ENCODE results near the gene NPSR1.
"Not testable (repeated sequence)": the region's sequence is repeated elsewhere in the genome, so short reads cannot be mapped to it uniquely, and the experiment has no call there.

NPSR1 gene

DNA sequence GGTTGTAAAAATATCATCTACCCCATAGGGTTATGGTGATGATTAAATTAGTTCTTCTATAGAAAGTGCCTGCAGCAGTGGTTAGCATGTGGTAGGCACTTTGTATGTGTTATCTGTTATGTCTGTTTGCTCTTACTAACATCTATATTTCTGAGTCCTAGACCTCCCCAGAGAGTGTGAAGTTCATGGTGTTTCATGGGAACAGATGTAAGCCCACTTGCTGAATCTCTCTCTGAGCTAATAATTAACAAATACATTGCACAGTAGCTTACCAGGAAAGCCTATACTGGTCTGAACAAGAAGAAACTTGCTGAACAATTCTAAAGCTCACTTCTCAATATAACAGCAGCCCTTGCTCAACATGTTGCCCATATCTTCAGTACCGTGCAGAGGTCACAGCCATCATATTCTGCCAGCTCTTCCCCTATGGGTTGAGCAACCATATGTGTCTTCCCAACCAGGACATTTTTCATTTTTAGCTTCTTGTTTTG is 100.1 kb downstream of the NPSR1 start:
- DNase-seq, result no peak
- no peak for ATAC-seq

DNA sequence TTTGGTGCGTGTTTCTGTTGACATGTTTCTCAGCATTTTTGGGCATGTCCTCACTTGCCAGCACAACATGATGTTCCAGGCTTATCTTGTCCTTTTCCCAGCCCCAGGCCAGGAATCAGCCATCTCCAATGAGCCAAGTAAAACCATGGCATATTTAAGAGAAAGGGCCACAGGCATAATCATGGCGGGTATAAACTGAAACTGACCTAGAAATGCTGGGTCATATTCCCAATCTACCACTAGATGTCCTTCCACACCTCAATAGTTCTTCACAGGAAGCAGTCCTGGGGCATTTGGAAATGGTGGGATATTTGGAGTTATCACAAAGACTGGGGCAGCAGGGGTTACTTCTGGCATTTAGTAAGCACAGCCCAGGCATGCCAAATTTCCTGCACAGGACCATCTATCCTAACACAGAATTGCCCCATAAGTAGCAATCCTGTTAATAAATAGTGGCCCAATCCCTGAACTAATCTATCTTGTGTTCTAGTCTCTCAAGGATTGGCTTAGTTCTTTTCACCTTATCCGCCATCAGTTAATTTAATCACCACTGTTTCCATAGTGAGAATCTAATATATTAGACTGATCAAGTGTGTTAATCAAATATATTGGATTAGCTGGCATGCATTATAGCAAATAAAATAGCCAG is 101.6 kb downstream of the NPSR1 start:
- ATAC-seq, result no peak
- DNase-seq, result no peak

DNA sequence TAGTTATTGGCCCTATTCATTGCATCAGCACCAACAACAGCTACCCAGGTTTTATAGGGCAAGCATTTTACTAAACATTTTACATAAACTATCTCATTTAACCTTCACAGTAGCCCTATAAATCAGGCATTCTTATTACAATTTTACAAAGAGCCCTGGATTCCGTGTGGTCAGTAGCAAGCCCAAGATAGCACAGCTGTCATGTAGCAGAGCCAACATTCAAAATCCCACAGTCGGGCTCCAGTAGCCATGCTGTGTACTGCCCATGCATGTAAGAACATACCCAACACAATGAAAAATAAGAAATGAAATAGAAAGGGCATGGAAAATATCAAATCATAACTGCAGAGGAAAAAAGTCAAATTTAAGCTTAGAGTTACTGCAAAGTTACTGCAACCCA is 102.3 kb downstream of the NPSR1 start:
- no peak for ATAC-seq
- DNase-seq, result no peak

DNA sequence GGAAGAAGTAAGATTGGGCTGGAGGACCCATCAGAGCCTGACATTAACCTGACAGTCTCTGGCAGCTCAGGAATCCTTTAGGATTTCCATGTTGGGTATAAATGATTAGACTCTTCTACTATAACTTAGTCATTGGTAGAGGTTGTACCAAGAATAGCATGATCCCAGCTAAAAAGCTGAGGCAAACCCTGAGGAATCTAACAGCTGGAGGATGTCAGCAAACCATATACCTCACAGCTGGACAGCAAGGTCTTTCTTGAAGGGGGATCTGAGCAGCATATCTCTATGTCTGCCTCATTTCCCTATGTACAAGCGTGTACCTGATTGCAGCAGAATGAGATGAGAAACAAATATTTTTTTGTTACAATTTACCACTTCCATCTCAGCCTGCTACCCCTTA is 103.2 kb downstream of the NPSR1 start:
- DNase-seq (no peak), ATAC-seq (no peak)

DNA sequence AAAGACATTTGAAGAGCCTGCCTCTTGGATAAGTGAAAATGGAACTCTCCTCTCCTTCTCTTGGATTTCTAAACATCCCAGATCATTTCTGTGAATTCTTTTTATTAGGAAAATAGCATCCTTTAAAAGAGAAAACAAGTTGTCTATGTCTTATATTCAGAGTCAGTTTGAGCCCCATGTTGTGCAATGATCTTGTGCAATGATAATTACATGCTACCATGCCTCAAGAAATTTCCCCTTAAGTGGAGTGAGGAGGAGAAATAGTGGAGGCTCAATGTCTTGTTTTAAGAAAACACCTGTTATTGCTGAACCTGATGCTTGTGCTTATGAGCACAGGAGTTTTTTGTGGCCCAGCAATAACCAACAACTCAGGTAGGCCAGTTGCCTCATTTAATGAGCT is 103.6 kb downstream of the NPSR1 start:
- no peak for ATAC-seq

DNA sequence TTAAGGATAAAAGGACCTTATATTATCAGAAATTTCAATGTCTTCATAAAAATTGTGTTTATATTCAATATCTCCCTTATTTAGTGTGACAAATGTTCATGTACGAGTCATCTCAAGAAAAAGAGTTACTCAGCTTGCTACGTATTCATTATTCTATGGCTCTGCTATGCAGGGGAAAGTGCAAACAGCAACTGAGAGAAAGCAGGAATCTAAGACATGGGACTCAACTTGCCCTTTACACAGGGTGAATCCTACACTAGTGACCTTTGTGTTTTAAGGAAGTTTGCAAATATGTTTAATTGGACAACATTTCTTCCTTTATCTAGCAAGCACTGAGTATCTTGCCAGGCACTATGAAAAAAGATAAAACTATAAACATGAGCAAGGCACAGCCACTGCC is 104.7 kb downstream of the NPSR1 start:
- DNase-seq (no peak), ATAC-seq (no peak)

More for the DNA sequence above, 103.6 kb downstream of the NPSR1 start:
- DNase-seq, result no peak

DNA sequence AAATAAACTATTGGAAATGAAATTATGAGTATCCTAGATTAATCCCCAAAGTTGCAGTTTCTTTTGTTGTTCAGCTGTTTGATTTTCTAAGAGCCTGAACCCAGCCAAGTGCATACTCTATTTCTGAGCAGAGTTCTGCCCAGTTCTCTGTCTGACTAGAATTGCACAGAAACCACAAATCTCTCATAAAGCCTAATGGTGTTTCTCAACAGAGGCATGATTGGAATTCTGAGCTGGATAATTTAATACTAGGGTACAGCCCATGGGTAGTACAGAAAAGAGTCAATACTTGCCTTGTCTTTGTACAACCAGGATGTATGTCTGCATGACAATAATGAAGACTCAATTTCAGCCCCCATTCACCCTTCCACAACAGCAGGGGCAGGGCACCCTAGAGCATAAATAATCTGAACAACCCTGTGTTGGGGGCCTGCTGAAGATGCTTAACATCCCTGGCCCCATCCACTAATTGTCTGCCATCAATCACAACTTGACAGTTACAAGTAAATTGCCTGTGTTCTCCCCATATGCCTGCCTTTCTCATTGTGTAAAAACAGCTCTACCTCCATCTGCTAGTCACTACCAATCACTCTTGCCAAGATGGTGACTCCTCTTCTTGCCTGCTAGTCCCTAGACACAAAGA is 114.4 kb downstream of the NPSR1 start:
- no peak for ATAC-seq

DNA sequence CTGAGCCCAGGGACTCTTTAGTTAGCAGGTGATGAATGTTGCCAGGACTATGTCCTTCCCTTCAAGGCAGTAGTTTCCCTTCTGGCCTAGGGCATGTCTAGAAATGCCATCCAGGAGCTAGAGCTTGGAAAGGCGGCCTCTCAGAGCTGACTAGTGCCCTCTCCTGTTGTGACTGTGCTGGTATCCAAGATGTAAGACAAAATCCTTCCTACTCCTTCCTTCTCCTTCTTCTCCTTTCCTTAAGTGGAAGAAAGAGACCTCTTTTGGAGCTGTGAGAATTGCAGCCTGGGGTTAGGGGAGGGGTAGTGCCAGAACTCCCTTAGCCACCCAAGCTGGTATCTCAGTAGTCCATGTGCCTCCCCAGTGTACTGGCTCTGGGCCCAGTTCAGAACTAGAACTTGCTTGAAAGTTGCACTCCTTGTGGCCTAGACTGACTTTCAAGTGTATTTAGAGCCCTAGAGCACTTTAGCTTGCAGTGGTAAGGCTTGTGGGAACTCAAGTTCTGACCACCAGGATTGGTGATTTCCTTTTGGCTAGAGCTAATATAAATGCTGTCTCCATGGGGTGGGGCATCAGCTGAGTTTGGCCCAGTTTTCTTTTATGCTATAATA is 118.8 kb downstream of the NPSR1 start:
- ATAC-seq (no peak), DNase-seq (no peak)

More for the DNA sequence above, 114.4 kb downstream of the NPSR1 start:
- DNase-seq, result no peak

DNA sequence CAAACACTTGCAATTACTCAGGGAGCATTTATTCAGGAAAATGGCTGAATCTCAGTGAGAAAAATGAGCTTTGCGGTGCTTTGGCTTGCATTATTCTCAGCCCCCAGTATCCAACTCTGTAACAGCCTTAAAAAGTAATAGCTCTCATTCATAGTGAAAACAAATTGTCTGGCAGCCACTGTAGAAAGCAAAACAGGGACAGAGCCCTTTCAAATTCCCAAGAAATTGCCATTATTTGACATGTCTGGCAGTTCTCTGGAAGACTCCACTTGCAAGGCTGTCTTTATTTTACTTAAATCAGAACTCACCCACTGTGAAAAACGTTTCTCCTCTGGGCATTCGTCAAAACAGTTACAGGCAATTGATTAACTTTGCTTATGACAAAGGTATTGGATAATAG is 122.5 kb downstream of the NPSR1 start:
- DNase-seq (no peak), ATAC-seq (no peak)

DNA sequence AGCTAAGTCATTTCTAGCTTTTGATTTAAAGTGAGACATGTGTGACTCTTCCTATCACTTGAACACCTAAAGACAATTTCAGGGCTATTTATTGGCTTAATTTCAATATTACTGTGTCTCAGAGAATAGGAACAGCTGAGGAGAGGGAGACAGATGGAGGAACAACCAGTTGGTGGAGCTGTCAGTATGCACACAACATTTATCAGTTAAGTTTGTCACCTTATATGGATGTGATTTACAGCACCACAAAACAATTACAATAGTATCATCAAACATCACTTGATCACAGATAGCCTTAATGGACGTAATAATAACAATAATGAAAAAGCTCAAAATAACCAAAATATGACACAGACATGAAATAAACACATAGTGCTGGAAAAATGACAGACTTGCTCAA is 129.6 kb downstream of the NPSR1 start:
- DNase-seq (no peak), ATAC-seq (no peak)

DNA sequence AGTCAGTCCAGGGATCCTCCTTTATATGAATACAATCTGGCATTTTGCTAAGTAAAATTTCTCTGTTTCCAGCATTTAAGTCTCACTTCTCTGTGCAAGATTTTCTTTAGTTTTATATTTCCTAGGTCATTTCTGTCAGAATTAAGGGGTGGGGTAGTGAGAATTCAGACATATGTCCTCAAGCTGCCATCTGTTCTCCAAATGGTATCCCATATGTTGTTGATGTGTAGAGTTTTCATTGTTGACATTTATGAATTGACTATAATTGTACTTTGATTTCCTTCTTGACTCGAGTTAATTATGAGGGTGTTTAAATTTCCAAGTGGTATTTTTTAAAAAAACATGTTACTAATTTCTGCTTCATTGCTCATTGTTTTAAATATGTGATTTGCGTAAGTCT is 148.8 kb downstream of the NPSR1 start:
- ATAC-seq (no peak), DNase-seq (no peak)

DNA sequence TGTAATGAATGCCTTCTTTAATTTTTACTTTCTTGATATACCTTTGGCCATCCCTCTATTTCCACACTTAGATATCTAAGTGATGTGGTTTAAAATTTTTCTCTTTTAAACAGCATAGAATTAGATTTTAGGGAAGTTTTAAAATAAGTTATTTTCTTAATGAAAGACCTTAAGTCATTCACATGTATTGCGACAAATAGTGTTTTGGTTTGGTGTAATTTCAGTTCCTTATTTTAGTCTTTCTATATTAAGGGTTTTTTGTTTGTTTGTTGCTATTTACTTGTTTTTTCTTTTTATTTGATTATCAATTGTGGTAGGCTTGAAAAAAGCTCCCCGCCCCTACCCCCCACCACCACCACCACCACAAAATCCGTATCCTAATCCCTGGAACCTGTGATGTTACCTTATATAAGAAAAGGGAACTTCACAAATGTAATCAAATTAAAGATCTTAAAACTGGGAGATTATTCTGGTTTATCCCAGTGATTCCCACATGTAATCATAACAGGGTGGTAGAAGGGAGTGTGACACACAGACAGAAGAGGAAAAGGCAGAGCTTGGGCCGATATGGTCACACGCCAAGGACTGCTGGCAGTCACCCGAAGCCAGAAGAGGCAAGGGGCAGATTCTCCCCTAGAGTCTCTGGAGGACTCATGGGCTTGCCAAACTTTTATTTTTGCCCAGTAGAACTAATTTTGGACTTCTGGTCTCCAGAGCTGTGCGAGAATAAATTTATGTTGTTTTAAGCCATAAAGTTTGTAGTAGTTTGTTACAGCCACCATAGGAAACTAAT is 149.7 kb downstream of the NPSR1 start:
- no peak for ATAC-seq

DNA sequence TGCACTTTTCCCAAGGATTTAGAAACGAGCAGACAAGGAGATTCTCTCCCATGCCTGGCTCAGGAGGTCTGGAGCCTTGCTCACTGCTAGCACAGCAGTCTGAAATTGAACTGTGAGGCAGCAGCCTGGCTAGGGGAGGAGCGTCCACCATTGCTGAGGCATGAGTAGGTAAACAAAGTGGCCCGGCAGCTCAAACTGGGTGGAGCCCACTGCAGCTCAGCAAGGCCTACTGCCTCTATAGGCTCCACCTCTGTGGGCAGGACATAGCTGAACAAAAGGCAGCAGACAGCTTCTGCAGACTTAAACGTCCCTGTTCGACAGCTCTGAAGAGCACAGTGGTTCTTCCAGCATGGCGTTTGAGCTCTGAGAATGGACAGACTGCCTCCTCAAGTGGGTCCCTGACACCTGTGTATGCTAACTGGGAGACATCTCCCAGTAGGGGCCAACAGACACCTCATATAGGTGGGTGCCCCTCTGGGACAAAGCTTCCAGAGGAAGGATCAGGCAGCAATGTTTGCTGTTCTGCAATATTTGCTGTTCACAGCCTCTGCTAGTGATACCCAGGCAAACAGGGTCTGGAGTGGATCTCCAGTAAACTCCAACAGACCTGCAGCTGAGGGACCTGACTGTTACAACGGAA is 156.3 kb downstream of the NPSR1 start:
- not testable (repeated sequence) for ATAC-seq, DNase-seq

More for the DNA sequence above, 149.7 kb downstream of the NPSR1 start:
- no peak for DNase-seq

DNA sequence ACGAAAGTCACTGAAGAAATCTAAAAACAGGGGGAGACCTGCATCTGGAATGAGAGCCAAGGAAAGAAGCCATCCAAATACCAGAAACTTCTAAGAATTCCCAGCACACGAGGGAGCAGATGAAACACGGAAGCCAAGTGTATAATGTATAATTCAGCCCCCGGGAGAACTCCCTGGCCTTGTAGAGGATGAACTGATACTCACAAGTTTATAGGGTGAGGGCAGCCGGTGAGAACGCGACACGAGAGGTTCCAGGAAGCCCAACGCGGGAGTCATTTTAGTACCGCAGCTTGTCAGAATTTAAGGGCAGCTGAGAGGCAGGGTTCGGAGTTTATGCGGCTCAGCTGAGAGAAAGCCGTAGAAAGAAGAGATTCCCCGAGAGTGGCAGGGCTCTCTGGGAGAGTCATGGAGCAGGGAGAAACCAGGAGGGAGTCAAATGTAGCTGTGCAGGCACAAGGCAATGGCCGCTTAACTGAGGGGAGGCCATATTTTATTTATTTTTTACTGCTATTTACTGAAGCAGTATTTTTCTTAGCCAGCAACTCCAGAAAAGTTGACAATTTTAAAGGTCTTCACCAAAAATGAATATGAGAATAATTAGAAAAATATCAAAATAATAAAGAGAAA is 164.0 kb downstream of the NPSR1 start:
- no peak for ATAC-seq
- no peak for DNase-seq

DNA sequence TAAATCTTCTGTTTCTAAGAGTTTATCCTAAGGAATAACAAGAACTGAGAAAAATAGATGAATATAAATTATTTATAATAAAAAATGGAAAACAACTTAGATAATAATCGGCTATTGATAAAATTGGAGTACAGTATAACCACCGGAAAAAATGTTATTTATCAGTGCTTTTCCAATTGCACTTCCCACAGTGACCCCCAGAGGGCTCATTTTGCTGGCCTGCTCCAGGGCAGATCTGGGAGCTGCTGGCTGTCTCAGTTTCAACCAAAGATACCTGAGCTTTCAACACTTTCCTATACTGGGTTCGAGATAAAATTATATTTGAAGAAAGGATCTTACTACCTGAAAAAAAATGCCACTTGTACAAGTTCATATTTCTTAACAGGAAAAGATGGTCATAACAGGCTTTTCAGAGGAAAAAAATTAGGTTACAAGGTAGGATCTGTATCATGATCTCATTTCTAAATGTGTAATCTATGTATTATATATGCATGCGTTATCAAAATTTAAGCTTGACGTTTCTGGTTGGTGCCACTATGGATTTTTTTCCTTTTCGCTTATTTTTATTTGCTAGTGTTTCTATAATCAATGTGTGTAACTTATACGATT is 165.7 kb downstream of the NPSR1 start:
- DNase-seq (peak; percentile 63), ATAC-seq (no peak)

DNA sequence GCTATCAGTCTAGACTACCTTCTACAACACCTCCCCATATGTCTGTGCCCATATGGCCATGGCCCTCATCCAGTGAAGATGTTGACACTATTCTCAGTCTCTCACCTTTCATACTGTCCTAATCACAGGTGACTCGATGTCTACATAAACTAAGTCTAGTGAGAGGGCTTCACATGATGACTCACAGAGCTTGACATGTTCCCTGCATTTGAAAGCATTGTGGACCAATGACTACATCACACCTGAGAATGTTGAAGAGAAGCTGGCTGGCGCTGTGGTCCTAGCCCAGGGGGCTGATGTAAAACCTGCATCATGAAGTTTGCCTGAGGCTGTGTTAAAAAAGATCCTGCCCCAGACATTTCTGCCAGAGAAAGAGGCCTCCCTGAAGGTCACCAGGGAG is 167.2 kb downstream of the NPSR1 start:
- ATAC-seq (peak; percentile 19), DNase-seq (no peak)

DNA sequence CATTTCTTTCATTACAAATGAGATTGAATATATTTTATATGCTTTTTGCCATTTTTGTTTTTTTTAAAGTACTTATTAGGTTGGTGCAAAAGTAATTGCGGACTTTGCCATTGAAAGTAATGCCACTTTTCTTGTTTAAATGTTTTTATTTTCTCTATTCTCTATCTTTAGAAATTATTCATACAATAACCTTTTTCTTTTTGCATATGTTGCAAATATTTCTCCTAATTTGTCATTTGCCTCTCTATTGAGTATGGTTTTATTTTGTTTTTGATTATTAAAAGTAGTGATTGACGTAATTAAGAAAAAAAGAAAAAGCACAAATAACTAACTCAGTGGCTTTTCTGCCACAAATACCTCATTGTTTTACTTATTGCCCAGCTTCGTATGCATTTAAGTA is 172.4 kb downstream of the NPSR1 start:
- no peak for DNase-seq
- no peak for ATAC-seq

DNA sequence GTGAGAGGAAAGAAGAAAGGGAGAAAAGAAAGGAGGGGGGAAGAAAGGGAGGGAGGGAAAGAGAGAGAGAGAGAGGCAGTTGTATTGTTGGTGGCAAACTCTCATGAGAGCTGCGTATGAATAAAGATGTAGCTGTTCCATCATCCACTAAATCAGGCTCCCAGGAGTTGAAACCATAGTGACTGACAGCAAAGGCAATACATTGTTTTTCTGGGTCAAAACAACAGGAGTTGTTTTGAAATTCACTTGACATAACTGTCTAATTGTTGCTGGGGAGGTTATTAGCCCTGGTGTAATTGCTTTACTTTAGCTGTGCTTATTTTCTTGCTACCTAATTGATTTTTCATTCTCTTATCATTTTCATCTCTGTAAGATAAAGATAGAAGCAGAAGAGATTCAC is 173.4 kb downstream of the NPSR1 start:
- no peak for DNase-seq
- no peak for ATAC-seq

DNA sequence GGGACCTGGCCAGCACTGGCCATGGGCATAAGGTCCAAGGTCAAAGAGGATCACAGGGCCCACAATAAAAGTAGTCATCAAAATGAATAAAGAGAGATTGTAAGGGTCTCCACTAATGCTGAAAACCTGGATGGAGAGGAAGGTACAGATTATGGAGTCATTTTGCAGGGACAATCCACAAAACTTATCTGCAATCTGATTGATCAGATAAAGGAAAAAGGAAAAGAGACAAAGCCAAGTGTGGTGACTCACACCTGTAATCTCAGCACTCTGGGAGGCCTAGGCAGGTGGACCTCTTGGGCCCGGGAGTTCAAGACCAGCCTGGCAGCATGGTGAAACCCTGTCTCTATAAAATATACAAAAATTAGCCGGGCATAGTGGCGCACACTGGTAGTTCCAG is 174.0 kb downstream of the NPSR1 start:
- DNase-seq (no peak), ATAC-seq (no peak)

DNA sequence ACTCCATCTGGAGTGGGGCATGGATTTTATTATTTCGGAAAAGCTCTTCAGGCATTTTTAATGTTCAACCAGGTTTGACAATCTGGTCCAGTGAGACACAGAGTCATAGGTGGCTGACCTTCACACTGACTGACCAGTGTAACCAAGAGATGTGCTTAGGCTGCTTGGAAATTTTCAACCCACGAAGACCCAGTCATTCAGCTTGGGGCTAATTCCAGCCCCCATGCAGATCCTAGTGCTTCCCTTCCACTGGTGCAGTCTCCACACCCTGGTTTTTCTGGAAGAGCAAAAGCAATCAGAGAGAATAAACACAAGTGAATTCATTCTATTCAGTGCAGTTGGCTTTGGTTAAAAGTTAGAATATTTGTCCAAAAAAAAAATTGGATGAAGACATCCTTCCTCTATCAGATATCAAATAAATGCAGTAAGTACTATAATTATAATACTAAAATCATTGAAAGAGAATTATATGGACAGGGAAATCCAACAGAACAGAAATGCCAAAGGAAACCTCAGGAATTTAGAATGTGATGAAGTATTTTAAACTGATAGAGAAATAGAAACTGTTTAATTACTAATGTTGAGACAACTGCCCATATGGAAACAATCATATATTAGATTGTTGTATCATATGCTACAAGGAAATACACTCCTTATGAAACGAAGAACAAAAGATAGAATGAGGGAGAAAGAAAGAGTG is 178.0 kb downstream of the NPSR1 start:
- ATAC-seq (no peak), DNase-seq (no peak)

DNA sequence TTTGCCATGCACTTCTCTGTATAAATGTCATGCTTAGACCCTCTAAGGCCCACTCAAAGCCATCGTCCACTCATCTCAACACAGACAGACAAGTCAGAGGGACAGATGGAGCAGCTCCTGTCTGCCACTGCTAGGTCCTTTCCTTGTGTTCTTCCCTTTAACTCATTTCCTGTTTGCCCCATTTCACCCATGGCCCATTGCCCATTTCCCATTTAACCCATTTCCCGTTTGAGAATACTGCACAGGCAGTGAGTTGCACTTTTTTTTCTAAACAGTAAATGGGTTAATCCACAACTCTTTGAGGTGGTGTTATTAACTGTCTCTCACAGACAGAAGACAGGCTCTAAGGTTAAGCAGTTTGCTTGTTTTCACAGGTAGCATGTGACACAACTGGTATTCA is 179.3 kb downstream of the NPSR1 start:
- ATAC-seq, result no peak
- no peak for DNase-seq

Measured in stimulated activated naive CD8-positive, alpha-beta T cell treated with anti-CD3 and anti-CD28 coated beads, Interleukin-15, Interleukin-2, amounts not matched to agents 100 U/mL and 50 U/mL, for 24 hours (primary cell).